Measurements from ENCODE around the gene OR2A2. TPM values are rescaled to one million over a fixed set of nuclear protein-coding genes. Genes with fewer than 3 reads are reported as not detected.
"Not testable (repeated sequence)": the region's sequence is repeated elsewhere in the genome, so short reads cannot be mapped to it uniquely, and the experiment has no call there.

The OR2A2 gene
- total RNA-seq, 6 experiments from 2014 or later, result not detected

DNA sequence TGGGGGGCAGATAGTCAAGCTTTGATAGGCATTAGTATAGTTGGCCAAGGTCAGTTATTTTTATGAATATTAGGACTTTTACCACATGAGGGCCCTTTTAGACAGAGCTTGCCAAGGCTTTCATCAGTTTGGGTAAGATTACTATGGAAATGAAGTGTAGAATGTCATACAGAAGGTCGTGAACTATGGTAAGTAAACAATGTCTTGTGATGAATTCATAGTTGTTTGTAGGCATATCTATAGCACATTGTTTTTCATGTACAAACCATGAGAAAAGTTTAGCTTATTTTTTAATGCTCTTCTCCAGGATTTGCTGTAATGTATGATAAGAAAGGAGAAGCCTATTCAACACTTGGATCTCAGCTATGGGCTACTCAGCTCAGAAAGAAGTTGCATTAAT lies 4.3 kb downstream of the OR2A2 start:
- TF ChIP-seq, protein P1, sequence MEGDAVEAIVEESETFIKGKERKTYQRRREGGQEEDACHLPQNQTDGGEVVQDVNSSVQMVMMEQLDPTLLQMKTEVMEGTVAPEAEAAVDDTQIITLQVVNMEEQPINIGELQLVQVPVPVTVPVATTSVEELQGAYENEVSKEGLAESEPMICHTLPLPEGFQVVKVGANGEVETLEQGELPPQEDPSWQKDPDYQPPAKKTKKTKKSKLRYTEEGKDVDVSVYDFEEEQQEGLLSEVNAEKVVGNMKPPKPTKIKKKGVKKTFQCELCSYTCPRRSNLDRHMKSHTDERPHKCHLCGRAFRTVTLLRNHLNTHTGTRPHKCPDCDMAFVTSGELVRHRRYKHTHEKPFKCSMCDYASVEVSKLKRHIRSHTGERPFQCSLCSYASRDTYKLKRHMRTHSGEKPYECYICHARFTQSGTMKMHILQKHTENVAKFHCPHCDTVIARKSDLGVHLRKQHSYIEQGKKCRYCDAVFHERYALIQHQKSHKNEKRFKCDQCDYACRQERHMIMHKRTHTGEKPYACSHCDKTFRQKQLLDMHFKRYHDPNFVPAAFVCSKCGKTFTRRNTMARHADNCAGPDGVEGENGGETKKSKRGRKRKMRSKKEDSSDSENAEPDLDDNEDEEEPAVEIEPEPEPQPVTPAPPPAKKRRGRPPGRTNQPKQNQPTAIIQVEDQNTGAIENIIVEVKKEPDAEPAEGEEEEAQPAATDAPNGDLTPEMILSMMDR (IDR thresholded peaks at IDR 0.05), result no peak
- TF ChIP-seq POLR2A (IDR thresholded peaks at IDR 0.05), result no peak
- ATAC-seq, result no peak
- 33% methylated on average over 1 of the region's 1 CpG for WGBS (ENCODE audit: insufficient coverage, low coverage, low lambda C conversion rate, missing lambda C conversion rate)

DNA sequence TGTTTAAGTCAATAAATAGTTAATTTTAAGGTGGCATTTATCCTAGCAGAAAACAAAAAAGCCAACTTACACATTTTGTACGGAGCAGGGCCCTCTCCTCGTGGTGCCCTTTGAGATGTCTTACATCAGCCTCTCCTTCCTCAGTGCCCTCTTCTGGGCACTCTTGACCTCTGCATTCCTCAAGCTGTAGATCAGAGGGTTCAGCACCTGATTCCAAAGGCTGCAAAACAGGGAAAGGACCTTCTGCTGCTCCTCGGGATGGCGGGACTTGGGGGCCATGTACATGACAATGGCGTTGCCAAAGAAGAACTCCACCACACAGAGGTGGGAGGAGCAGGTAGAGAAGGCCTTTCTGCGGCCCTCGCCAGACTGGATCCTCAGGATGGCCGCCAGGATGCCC lies 9.0 kb downstream of the OR2A2 start:
- ATAC-seq (no peak), DNase-seq (no peak)
- H3K27me3 ChIP-seq, result no peaks in the 10 kb centered on the region
- H3K36me3 ChIP-seq, result no peaks in the 10 kb centered on the region
- 51% methylated on average over 7 of the region's 8 CpGs for WGBS (ENCODE audit: insufficient coverage, low coverage, low lambda C conversion rate, missing lambda C conversion rate)
- no peak overlapping the region for H3K4me3 ChIP-seq
- intact Hi-C loops (cut with DNase I), result no loop called here
- H3K9me3 ChIP-seq, result no peaks in the 10 kb centered on the region
- TF ChIP-seq, protein P1 (IDR thresholded peaks at IDR 0.05), result no peak
- no peak for TF ChIP-seq POLR2A (IDR thresholded peaks at IDR 0.05)
- no peak overlapping the region for H3K27ac ChIP-seq
- no peaks in the 10 kb centered on the region for H3K4me1 ChIP-seq

More for the DNA sequence above, 4.3 kb downstream of the OR2A2 start:
- Histone ChIP-seq H3K9me3 (no peaks in the 10 kb centered on the region), H3K4me1 (no peaks in the 10 kb centered on the region), H3K36me3 (no peaks in the 10 kb centered on the region), H3K4me3 (no peak overlapping the region), H3K27me3 (no peaks in the 10 kb centered on the region), H3K27ac (no peak overlapping the region)
- intact Hi-C loops (cut with DNase I), result no loop called here
- DNase-seq, result no peak

DNA sequence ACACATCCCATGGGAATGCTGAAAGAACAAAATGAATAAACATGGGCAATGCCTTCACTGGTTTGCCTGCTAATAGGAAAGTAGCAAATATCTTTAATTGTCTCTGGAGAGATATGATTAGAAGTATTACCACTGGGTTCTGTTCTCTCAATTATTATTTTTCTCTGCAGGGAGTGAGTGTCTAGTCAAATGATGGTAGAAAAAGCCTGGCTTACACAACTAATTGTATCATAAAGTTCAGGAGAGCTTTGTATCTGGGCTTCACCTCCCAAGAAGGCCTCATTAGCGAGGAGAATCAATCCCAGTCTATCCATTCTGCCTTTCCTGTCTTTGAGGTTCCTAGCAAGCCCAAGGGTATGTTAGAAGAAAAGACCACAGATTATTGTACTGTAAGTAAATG lies 13.5 kb downstream of the OR2A2 start, which contains the start of gene OR2A14:
Gene OR2A14, plus strand, starts transcription at position 301 of the 400 bp plus-strand sequence. CDS start 5,937 bp downstream, outside the sequence.
- Histone ChIP-seq H3K9me3 (no peaks in the 10 kb centered on the region), H3K4me3 (no peak within 1 kb of the TSS), H3K27me3 (no peaks in the 10 kb centered on the region), H3K36me3 (no peaks in the 10 kb centered on the region), H3K4me1 (no peaks in the 10 kb centered on the region), H3K27ac (no peak within 1 kb of the TSS)
- no peak for DNase-seq
- intact Hi-C loops (cut with DNase I), result no loop called here
- WGBS (ENCODE audit: insufficient coverage, low coverage, low lambda C conversion rate, missing lambda C conversion rate), result 82% methylated on average over 1 of the region's 1 CpG
- no peak for ATAC-seq
- no peak for TF ChIP-seq POLR2A (IDR thresholded peaks at IDR 0.05)
- TF ChIP-seq, protein P1 (IDR thresholded peaks at IDR 0.05), result no peak

DNA sequence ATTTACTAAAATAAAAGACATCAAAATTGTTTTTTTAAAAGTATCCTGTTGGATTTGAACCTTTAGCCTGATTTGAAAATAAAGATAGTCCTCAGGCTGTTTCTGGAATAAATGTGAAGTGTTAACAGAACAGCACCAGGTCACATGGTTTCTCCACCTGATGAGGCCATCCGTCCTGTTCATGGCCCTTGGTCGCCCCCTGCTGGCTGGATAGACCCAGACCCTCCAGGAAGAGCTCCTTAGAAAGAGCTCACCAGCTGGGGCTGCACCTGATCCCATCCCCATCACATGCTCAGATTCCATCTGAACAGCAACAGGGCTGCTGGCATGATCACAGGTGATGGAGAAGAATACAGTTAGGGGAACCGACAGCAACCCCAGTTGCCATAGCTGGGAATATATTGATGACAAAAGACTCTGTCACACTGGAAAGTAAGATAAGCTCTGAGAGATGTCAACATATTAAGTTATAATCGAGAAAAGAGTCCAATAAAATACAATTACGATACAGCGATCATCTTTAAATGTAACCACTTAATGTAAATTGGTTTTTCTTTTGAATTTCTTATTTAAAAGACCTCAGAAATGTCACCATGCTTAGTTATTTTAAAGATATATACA lies 18.4 kb downstream of the OR2A2 start:
- 30% methylated on average over 6 of the region's 6 CpGs for WGBS (ENCODE audit: insufficient coverage, low coverage, low lambda C conversion rate, missing lambda C conversion rate)
- Histone ChIP-seq H3K27ac (no peak overlapping the region), H3K9me3 (no peaks in the 10 kb centered on the region), H3K27me3 (no peaks in the 10 kb centered on the region), H3K4me1 (no peaks in the 10 kb centered on the region), H3K36me3 (no peaks in the 10 kb centered on the region), H3K4me3 (no peak overlapping the region)
- peak; percentile 81 to 85 (median 84) for DNase-seq
- intact Hi-C loops (cut with DNase I), result no loop called here
- ATAC-seq, result peak; percentile 98 to 100 (median 98)
- TF ChIP-seq POLR2A (IDR thresholded peaks at IDR 0.05), result no peak
- TF ChIP-seq, protein P1 (IDR thresholded peaks at IDR 0.05), result peak; percentile 65 to 83 (median 80)

DNA sequence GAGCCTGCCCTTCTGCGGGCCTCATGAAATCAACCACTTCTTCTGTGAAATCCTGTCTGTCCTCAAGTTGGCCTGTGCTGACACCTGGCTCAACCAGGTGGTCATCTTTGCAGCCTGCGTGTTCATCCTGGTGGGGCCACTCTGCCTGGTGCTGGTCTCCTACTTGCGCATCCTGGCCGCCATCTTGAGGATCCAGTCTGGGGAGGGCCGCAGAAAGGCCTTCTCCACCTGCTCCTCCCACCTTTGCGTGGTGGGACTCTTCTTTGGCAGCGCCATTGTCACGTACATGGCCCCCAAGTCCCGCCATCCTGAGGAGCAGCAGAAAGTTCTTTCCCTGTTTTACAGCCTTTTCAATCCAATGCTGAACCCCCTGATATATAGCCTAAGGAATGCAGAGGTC lies 20.2 kb downstream of the OR2A2 start:
- H3K4me3 ChIP-seq; DNase-seq; H3K4me1 ChIP-seq; H3K27ac ChIP-seq; ATAC-seq; H3K36me3 ChIP-seq; intact Hi-C loops (cut with DNase I); H3K9me3 ChIP-seq; H3K27me3 ChIP-seq: not testable (repeated sequence)
- WGBS (ENCODE audit: insufficient coverage, low coverage, low lambda C conversion rate, missing lambda C conversion rate), result 87% methylated on average over 4 of the region's 9 CpGs

Data from right lobe of liver (tissue), 6 donors.